T-helper 2 cell treated with Interferon-gamma antibody and Interleukin-4, amounts not matched to agents 5 μg/mL and 100 μg/mL, for 36 hours (primary cell): Measurements from ENCODE around the gene SH2D4B.

Experiments used
- DNase-seq: peaks from one replicate; pipeline ENCODE4 v3.0.0; 2021; ENCODE audit warnings: low spot score
- H3K27ac Mint-ChIP-seq: one replicate; pipeline ENCODE4 v1.8.0; 2021; ENCODE audit warnings: mild to moderate bottlenecking, mixed read lengths
- H3K27me3 Mint-ChIP-seq: one replicate; pipeline ENCODE4 v1.8.0; 2021; ENCODE audit warnings: low read depth, mixed read lengths
- H3K36me3 Mint-ChIP-seq: one replicate; pipeline ENCODE4 v1.8.0; 2021; ENCODE audit warnings: low read depth, mixed read lengths
- H3K4me1 Mint-ChIP-seq: one replicate; pipeline ENCODE4 v1.8.0; 2021; ENCODE audit warnings: low read depth, mixed read lengths
- H3K4me3 Mint-ChIP-seq: one replicate; pipeline ENCODE4 v1.8.0; 2022; ENCODE audit warnings: mild to moderate bottlenecking, moderate library complexity, mixed read lengths
- H3K9me3 Mint-ChIP-seq: one replicate; pipeline ENCODE4 v1.8.0; 2021; ENCODE audit warnings: mixed read lengths

Gene SH2D4B

GRCh38 chr10:80590585-80591125, 53.0 kb downstream of the SH2D4B start:
- no peak overlapping the region for H3K4me3 Mint-ChIP-seq
- no peak for DNase-seq
- H3K4me1 Mint-ChIP-seq = no peaks in the 10 kb centered on the region
- H3K36me3 Mint-ChIP-seq = no peaks in the 10 kb centered on the region
- H3K9me3 Mint-ChIP-seq = no peaks in the 10 kb centered on the region
- peaks cover 4% of the 10 kb centered on the region for H3K27me3 Mint-ChIP-seq
- no peak overlapping the region for H3K27ac Mint-ChIP-seq

DNA sequence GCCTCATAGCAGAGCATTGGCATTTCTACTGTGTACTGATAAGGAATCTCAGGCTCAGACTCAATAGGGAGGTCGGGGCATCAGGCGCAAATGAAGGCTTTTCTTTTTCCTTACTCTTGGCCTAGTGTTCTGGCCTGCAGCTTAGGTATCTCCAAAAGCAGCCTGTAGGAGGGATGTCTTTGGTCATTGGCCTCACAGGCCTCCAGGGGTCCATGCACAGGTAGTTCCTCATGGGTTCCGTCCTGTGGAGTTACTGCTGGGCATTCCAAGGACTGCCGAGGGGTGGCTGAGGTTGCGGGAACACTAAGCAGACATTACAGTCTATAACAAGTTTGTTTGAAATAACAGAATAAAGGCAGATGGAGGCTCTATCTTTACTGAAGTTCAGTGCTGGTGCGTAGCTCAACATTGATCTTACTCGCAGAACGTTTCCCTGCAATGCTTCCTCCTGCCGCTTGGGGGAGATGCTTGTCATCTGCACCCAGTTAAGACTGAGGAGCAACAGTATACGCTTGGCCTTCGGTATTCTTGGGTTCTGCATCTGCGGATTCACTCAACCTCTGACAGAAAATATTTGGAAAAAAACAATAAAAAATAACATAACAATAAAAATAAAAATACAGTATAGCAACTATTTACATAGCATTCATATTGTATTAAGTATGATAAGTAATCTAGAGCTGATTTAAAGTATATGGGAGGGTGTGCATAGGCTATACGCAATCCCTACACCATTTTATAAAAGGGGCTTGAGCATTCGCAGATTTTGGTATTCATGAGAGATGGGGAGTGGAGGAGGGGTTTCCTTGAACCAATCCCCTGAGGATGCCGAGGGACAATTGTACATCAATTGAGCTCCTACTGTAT, 58.9 kb downstream of the SH2D4B start:
- Mint-ChIP-seq H3K36me3 (no peaks in the 10 kb centered on the region), H3K9me3 (no peaks in the 10 kb centered on the region), H3K27me3 (peaks cover 4% of the 10 kb centered on the region), H3K27ac (no peak overlapping the region), H3K4me1 (no peaks in the 10 kb centered on the region), H3K4me3 (no peak overlapping the region)
- DNase-seq = peak; percentile 11

GRCh38 chr10:80598084-80598798, 60.5 kb downstream of the SH2D4B start:
- Mint-ChIP-seq H3K4me3 (no peak overlapping the region), H3K27me3 (peaks cover 4% of the 10 kb centered on the region), H3K9me3 (no peaks in the 10 kb centered on the region), H3K4me1 (no peaks in the 10 kb centered on the region), H3K36me3 (no peaks in the 10 kb centered on the region), H3K27ac (no peak overlapping the region)
- DNase-seq = no peak

GRCh38 chr10:80598951-80599350, 61.2 kb downstream of the SH2D4B start:
- H3K9me3 Mint-ChIP-seq = no peaks in the 10 kb centered on the region
- H3K27me3 Mint-ChIP-seq = peaks cover 4% of the 10 kb centered on the region
- no peak for DNase-seq
- H3K36me3 Mint-ChIP-seq = no peaks in the 10 kb centered on the region
- no peak overlapping the region for H3K27ac Mint-ChIP-seq
- no peaks in the 10 kb centered on the region for H3K4me1 Mint-ChIP-seq
- no peak overlapping the region for H3K4me3 Mint-ChIP-seq

DNA sequence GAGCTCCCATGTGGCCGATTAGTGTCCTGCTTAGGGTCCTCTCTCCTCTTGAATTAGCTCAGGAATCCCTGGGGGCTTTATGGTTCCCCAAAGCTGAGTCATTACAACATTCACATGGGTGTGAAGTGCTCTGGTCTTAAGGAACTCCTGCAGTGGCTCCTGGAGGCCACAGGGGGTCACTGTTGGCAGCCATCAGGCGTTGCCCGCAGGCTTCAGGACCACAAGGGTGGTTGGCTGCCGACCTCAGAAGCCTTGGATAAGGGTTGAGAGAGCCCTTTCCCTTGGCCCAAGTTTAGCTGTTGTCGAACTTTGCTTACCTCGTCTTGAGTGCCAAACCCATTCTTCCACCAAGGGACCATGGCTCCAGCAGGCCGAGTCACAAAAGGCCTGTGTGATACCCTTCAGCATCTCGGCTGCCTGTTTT, 61.7 kb downstream of the SH2D4B start:
- Mint-ChIP-seq H3K9me3 (no peaks in the 10 kb centered on the region), H3K27me3 (peaks cover 4% of the 10 kb centered on the region), H3K4me1 (no peaks in the 10 kb centered on the region), H3K27ac (no peak overlapping the region), H3K4me3 (no peak overlapping the region), H3K36me3 (no peaks in the 10 kb centered on the region)
- peak; percentile 17 for DNase-seq

DNA sequence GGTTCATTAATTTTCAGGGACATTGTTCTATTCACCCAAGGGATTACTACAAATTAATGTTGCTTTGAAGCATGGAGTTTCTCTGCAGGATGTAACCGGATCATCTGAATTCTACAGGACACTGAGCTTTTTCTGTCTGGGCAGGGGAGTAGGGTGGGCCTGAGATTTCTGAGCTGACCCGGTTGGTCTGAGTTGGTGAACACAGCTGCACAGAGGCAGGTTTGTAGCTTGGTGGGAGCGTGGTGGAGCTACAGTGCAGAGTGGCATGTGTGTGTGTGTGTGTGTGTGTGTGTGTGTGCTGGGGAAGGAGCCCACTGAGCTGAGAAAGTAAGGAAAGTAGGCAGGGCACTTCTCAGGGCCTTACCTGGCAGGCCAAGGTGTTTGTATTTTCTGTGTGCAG, 62.6 kb downstream of the SH2D4B start:
- H3K36me3 Mint-ChIP-seq = no peaks in the 10 kb centered on the region
- H3K27ac Mint-ChIP-seq = no peak overlapping the region
- H3K9me3 Mint-ChIP-seq = no peaks in the 10 kb centered on the region
- no peak for DNase-seq
- no peaks in the 10 kb centered on the region for H3K4me1 Mint-ChIP-seq
- peaks cover 4% of the 10 kb centered on the region for H3K27me3 Mint-ChIP-seq
- no peak overlapping the region for H3K4me3 Mint-ChIP-seq

GRCh38 chr10:80602881-80603280, 65.2 kb downstream of the SH2D4B start:
- DNase-seq = no peak
- no peaks in the 10 kb centered on the region for H3K27me3 Mint-ChIP-seq
- H3K27ac Mint-ChIP-seq = no peak overlapping the region
- no peaks in the 10 kb centered on the region for H3K4me1 Mint-ChIP-seq
- no peaks in the 10 kb centered on the region for H3K36me3 Mint-ChIP-seq
- H3K9me3 Mint-ChIP-seq = no peaks in the 10 kb centered on the region
- no peak overlapping the region for H3K4me3 Mint-ChIP-seq

GRCh38 chr10:80603516-80603915, 65.8 kb downstream of the SH2D4B start:
- H3K36me3 Mint-ChIP-seq = no peaks in the 10 kb centered on the region
- DNase-seq = no peak
- H3K27me3 Mint-ChIP-seq = no peaks in the 10 kb centered on the region
- no peaks in the 10 kb centered on the region for H3K4me1 Mint-ChIP-seq
- H3K9me3 Mint-ChIP-seq = no peaks in the 10 kb centered on the region
- no peak overlapping the region for H3K27ac Mint-ChIP-seq
- H3K4me3 Mint-ChIP-seq = no peak overlapping the region

DNA sequence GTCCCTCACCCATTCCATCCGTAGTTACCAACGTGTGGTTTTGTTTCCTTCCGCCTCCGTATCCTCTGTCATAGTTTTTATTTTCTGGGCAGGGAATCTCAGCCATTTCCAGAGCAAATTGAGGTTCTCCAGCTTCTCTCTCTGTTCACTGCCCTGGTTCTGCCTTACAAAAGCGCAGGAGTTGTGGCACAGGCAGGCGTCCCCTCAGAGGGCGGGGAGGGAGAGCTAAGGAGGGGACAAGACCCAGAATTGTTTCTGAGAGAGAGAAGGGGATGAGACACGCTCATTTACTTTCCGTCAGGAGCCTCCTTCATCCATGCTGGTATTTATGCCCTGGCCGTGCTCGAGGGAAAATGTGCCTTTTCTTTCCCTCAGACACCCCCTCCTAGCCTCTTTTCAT, 71.0 kb downstream of the SH2D4B start:
- Mint-ChIP-seq H3K4me1 (no peaks in the 10 kb centered on the region), H3K27ac (no peak overlapping the region), H3K4me3 (no peak overlapping the region), H3K27me3 (no peaks in the 10 kb centered on the region), H3K36me3 (no peaks in the 10 kb centered on the region), H3K9me3 (no peaks in the 10 kb centered on the region)
- DNase-seq = no peak

DNA sequence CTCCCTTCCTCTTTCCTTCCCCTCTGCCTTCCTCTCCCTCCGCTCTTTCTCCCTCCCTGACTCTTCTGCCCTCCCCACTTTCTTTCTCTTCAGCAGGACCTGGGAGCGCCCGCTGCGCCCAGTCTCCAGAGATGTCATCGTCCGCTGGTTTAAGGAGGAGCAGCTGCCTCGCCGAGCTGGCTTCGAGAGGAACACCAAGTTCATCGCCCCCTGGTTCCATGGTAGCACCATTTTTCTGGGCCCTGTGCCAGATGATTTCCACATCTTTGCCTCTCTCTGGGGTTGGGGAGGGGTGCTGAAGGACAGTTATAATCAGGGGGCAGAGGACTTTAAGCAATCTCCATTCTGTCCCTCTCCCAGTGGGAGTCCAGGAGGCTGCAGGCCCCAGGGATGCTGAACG, 71.6 kb downstream of the SH2D4B start:
- Mint-ChIP-seq H3K27ac (no peak overlapping the region), H3K4me3 (no peak overlapping the region)

GRCh38 chr10:80611481-80612185, 73.9 kb downstream of the SH2D4B start:
- no peaks in the 10 kb centered on the region for H3K27me3 Mint-ChIP-seq
- H3K4me3 Mint-ChIP-seq = no peak overlapping the region
- no peaks in the 10 kb centered on the region for H3K9me3 Mint-ChIP-seq
- H3K27ac Mint-ChIP-seq = no peak overlapping the region
- DNase-seq = no peak
- no peaks in the 10 kb centered on the region for H3K4me1 Mint-ChIP-seq
- H3K36me3 Mint-ChIP-seq = no peaks in the 10 kb centered on the region

More for the DNA sequence above, 71.6 kb downstream of the SH2D4B start:
- Mint-ChIP-seq H3K27me3 (no peaks in the 10 kb centered on the region), H3K9me3 (no peaks in the 10 kb centered on the region), H3K36me3 (no peaks in the 10 kb centered on the region), H3K4me1 (no peaks in the 10 kb centered on the region)
- DNase-seq = no peak

DNA sequence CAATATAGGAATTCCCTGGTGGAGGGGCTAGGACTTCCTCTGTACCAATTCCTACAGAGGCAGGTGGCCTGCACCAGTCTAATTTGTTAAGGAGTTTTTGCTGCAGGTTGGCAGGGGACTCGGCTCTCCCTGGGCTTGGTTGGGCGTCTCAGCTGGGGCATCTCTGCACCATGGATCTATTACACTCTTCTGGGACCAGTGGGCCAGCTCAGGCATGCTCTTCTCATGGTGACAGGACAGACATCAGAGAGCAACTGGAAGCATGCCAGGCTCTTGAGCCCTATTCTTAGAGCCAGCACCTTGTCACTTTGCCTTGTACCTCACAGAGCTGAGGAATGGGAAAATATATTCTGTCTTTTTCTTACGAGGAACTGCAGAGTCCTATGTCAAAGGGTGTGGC, 74.6 kb downstream of the SH2D4B start:
- H3K4me1 Mint-ChIP-seq = no peaks in the 10 kb centered on the region
- no peak for DNase-seq
- H3K9me3 Mint-ChIP-seq = no peaks in the 10 kb centered on the region
- no peak overlapping the region for H3K4me3 Mint-ChIP-seq
- H3K36me3 Mint-ChIP-seq = no peaks in the 10 kb centered on the region
- no peaks in the 10 kb centered on the region for H3K27me3 Mint-ChIP-seq
- H3K27ac Mint-ChIP-seq = no peak overlapping the region

GRCh38 chr10:80613466-80614170, 75.9 kb downstream of the SH2D4B start:
- no peaks in the 10 kb centered on the region for H3K9me3 Mint-ChIP-seq
- H3K36me3 Mint-ChIP-seq = no peaks in the 10 kb centered on the region
- H3K27ac Mint-ChIP-seq = no peak overlapping the region
- H3K4me1 Mint-ChIP-seq = no peaks in the 10 kb centered on the region
- DNase-seq = no peak
- H3K27me3 Mint-ChIP-seq = no peaks in the 10 kb centered on the region
- no peak overlapping the region for H3K4me3 Mint-ChIP-seq
